ENCODE data around the gene SUSD4. TPM values are rescaled to one million over a fixed set of nuclear protein-coding genes. Genes with fewer than 3 reads are reported as not detected.

The SUSD4 gene
- total RNA-seq, 6 donors from 2014 or later = 0.55 to 3.8 (median 2.9) TPM; not detected in 1

DNA sequence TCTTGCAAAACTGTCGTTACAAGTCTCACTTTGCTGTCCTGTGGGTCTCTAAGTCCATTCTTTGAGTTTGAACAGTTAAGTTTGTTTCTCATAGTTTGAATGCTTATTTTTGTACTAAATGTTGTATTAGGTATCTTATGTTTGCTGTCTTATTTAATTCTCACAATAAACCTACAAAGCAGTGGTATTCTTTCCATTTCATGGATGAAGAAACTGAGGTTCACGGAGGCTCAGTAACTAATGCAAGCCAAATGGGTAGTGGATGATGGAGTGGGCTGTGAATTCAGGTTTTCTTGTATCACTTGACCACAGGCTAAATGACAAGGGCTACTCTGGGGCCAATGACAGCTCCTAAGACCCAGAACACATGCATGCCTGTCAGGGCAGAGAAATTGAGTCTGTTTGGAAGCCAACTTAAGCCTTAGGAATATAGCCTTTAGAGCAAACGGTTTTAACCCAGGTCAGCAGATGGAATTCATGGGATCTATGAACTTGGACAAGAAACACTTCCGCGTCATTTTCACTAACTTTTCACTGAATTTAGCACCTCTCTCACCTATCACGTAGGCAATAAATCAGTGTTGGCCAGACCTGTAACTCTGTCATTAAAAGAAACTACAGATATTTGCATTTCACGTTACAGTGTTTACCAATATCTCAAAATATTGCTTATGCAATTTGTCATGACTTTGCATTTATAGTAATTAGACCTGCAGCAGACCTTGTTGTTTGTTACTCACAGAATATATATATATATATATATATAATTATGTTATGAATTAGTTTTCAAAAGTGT lies 153.8 kb downstream of the SUSD4 start:
- no peak overlapping the region for H3K4me3 ChIP-seq
- no peaks in the 10 kb centered on the region for H3K9me3 ChIP-seq
- WGBS, 2 donors = 85 to 89% methylated on average over 7 of the region's 7 CpGs
- no peak overlapping the region for H3K27ac ChIP-seq
- TF ChIP-seq POLR2A (IDR thresholded peaks at IDR 0.05) (no peak), POLR2AphosphoS5 (IDR thresholded peaks at IDR 0.05) (no peak), EP300 (IDR thresholded peaks at IDR 0.05) (no peak)
- TF ChIP-seq, protein P1, sequence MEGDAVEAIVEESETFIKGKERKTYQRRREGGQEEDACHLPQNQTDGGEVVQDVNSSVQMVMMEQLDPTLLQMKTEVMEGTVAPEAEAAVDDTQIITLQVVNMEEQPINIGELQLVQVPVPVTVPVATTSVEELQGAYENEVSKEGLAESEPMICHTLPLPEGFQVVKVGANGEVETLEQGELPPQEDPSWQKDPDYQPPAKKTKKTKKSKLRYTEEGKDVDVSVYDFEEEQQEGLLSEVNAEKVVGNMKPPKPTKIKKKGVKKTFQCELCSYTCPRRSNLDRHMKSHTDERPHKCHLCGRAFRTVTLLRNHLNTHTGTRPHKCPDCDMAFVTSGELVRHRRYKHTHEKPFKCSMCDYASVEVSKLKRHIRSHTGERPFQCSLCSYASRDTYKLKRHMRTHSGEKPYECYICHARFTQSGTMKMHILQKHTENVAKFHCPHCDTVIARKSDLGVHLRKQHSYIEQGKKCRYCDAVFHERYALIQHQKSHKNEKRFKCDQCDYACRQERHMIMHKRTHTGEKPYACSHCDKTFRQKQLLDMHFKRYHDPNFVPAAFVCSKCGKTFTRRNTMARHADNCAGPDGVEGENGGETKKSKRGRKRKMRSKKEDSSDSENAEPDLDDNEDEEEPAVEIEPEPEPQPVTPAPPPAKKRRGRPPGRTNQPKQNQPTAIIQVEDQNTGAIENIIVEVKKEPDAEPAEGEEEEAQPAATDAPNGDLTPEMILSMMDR (IDR thresholded peaks at IDR 0.05) = no peak
- no peaks in the 10 kb centered on the region for H3K4me1 ChIP-seq
- no peaks in the 10 kb centered on the region for H3K36me3 ChIP-seq
- DNase-seq (no peak), ATAC-seq (ENCODE audit: low FRiP score in 2 of 2) (no peak)
- no peaks in the 10 kb centered on the region for H3K27me3 ChIP-seq

DNA sequence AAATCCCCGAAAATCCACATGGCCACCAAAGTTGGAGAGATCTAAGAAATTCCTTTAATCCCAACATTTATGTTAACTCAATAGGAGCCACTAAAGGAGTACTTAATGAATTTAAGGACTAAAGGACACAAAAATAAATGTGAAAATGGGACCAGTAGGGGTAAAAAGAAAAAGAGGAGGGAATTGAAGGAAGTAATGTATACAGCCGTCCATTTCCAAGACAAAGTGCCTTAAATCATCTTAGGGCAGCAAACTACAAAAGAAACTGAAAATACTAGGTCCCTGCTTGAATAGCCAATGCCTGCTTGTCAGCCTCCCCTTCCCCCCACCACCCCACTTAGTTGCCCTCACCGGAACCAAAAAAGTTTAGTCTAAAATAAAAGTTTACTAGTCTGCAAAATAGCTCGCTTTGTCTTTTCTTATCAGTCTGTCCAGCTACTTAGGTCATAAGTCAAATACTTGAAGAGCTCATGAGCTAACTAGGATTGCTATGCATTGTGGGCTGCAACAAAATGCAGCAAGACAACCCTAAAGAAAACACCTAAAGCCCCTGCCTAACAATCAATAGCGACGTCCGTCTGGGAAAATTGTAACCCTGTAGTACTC lies 154.6 kb downstream of the SUSD4 start:
- no peaks in the 10 kb centered on the region for H3K36me3 ChIP-seq
- no peak for DNase-seq
- no peaks in the 10 kb centered on the region for H3K4me1 ChIP-seq
- 63 to 67% methylated on average over 7 of the region's 7 CpGs for WGBS, 2 donors
- no peak for ATAC-seq (ENCODE audit: low FRiP score in 2 of 2)
- H3K27me3 ChIP-seq = no peaks in the 10 kb centered on the region
- TF ChIP-seq POLR2AphosphoS5 (IDR thresholded peaks at IDR 0.05) (no peak), POLR2A (IDR thresholded peaks at IDR 0.05) (no peak), EP300 (IDR thresholded peaks at IDR 0.05) (no peak)
- TF ChIP-seq, protein P1 (IDR thresholded peaks at IDR 0.05) = no peak
- no peak overlapping the region for H3K4me3 ChIP-seq
- no peak overlapping the region for H3K27ac ChIP-seq
- H3K9me3 ChIP-seq = no peaks in the 10 kb centered on the region

DNA sequence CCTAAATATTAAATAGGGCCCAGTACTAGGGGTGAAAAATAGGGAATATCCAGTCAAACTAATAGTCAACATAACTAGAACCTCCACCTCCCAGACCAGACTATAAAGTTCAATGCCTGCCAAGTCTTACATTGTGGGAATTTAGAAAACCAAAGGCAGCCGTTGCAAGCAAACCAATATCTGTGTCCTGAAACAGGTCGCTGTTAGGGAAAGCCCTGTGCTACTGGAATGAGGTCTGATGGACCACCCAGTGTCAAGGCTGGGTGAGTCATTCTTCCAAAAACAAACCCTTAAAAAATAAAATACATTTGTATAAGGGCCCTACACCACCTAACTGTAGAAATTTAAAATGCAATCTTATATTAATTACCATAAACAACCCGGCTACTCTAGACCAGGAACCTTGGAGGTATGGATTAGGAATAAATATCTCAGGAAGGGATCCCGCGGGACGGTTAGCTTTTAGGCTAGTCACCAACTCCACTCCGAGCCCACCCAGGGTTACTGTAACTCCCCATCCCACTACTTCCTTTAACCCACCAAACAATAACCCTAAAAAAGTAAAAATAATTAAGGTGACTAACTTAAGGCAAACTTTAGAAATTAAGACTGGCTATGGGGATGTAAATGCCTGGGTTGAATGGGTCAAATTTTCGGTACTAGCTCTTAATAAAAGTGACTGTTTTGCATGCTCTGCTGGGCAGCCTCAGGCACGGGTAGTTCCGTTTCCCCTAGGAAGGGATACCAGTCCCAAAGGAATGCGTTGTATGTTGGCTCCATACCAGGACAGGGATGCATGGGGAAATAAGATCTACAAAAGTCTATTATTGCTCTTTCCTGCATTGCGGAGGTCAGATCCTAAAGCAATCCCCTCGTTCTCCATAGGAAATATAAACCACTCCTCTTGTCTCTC lies 155.6 kb downstream of the SUSD4 start:
- Histone ChIP-seq H3K9me3 (no peaks in the 10 kb centered on the region), H3K4me1 (no peaks in the 10 kb centered on the region)
- WGBS, 2 donors = 75 to 82% methylated on average over 13 of the region's 13 CpGs

DNA sequence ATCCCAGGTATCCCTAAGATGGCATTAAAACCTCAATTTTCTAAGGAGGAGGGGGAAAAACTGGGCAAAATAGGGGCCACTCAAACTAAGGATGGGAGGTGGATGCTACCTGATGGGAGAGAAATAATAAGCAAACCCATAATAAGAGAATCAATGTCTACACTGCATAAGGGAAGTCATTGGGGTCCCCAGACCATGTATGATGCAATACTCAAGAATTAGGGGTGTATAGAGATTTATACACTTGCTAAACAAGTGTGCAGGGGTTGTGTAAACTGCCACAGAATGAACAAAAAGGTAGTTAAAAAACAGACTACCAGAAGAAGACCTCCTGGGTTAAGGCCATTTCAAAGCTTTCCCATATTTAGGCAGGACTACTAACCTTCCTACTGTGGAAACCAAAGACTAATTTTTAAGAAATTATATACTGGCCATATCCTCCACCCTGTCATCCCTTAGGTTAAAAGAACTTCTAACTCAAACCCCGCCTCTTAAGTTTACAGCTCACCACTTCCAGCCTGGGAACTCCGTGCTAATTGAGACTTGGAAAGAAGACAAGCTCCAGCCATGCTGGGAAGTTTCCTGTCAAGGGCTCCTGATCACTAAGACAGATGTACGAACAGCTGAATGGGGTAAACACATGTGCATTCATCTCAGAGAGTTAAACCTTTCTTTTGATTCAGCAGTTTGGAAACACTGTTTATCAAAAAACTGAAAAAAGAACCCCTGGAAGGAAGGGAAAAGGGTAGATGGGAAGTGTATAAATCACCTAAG lies 156.5 kb downstream of the SUSD4 start:
- H3K27me3 ChIP-seq = no peaks in the 10 kb centered on the region
- H3K4me1 ChIP-seq = no peaks in the 10 kb centered on the region
- no peak overlapping the region for H3K4me3 ChIP-seq
- DNase-seq (no peak), ATAC-seq (ENCODE audit: low FRiP score in 2 of 2) (no peak)
- H3K9me3 ChIP-seq = no peaks in the 10 kb centered on the region
- 43 to 52% methylated on average over 3 of the region's 3 CpGs for WGBS, 2 donors
- no peaks in the 10 kb centered on the region for H3K36me3 ChIP-seq
- no peak overlapping the region for H3K27ac ChIP-seq
- no peak for TF ChIP-seq EP300 (IDR thresholded peaks at IDR 0.05)
- no peak for TF ChIP-seq POLR2A (IDR thresholded peaks at IDR 0.05)
- no peak for TF ChIP-seq POLR2AphosphoS5 (IDR thresholded peaks at IDR 0.05)
- TF ChIP-seq, protein P1 (IDR thresholded peaks at IDR 0.05) = no peak

More for the DNA sequence above, 155.6 kb downstream of the SUSD4 start:
- Histone ChIP-seq H3K36me3 (no peaks in the 10 kb centered on the region), H3K4me3 (no peak overlapping the region), H3K27ac (no peak overlapping the region), H3K27me3 (no peaks in the 10 kb centered on the region)
- TF ChIP-seq, protein P1 (IDR thresholded peaks at IDR 0.05) = no peak
- TF ChIP-seq EP300 (IDR thresholded peaks at IDR 0.05) (no peak), POLR2A (IDR thresholded peaks at IDR 0.05) (no peak), POLR2AphosphoS5 (IDR thresholded peaks at IDR 0.05) (no peak)
- no peak for ATAC-seq (ENCODE audit: low FRiP score in 2 of 2)
- no peak for DNase-seq

Measured in upper lobe of left lung (tissue), 6 donors.